ENCODE data around the gene EFNA5. TPM values are rescaled to one million over a fixed set of nuclear protein-coding genes. Genes with fewer than 3 reads are reported as not detected.

Gene EFNA5
- polyA plus RNA-seq, 3 donors = 0.74 to 5.4 (median 2.8) TPM

DNA sequence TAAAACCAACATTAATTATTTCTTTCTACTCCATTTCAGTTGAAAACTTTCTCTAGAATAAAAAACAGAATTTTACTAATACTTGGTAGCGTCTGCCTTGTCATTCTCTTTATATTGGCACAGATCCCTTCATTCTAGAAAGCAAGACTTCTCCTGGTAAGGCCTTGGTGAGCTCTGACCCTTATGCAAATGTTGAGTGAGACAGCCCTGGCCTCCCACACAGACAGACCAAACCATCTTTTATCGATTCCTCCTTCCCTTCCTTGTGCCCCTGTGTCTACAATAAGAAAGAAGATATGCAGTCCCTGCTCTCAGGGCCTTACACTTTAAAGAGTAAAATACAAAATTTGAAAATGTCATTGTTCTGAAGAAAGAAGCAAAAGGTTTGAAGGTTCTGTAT, 262.2 kb downstream of the EFNA5 start:
- 79 to 94% (median 86%) methylated on average over 2 of the region's 2 CpGs for WGBS, 3 donors

DNA sequence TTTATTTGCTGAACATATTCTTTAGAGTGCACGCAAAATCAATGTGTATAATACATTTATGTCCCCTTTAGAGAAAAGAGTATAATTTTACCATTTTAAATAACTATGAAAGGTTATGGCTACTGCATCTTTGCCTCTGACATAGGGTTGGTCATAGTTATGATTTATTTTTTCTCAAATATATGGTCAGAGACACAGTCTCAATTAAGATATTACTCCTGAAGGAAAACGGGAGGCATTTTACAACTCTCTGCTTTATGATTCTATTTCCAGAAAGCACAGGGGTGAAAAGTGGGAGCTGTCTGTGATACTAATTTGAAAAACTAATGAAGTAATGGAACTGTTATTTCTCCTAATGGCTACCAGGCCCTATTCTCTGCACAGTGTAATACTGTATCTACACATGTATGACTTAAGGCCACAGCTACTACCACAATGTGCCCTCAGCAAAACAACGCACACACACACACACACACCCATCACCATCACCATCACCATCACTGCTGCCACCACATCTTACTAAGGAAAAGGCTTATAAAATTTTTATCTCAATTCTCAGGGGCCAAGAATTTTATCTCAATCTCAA, 262.9 kb downstream of the EFNA5 start:
- no peak overlapping the region for H3K27ac ChIP-seq (ENCODE audit: low read depth, low read length)
- WGBS, 3 donors = 64 to 89% (median 84%) methylated on average over 3 of the region's 3 CpGs

More for the DNA sequence above, 262.2 kb downstream of the EFNA5 start:
- no peak overlapping the region for H3K27ac ChIP-seq (ENCODE audit: low read depth, low read length)

DNA sequence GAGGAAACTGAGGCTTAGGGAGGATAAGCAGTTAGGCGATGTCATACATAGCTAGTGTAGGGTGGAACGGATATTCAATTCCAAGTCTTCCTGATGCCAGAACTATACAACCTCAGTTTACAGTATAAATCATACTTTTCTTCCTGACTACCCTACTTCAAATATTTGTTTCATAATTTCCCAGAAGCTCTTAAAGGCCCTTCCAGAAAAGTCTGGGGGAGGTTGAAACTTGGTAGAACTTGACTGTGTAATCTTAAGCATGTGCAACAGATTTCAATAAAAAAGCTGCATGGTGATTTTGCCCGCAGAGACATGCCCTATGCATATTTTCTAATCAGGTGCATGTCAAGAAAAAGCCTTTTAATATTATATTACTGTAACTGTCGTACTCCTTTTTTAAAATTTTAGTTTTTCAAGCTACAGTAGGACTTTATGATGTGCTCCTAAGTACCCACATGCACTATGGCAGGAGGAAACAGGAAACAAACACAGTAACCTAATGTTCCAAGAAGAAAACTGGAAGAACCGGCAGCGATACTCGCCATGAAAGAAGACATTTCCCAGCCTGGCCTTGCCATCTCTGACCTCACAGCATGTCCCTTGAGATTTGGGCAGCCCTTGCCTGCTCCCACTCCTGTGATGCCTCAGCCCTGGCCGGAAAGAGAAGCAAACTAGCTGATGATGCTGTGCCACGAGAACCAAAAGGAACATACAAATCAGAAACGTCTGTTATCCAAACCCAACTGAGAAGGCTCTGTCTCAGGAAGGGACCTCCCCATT, 266.0 kb downstream of the EFNA5 start:
- 77 to 80% (median 78%) methylated on average over 10 of the region's 10 CpGs for WGBS, 3 donors
- no peak overlapping the region for H3K27ac ChIP-seq (ENCODE audit: low read depth, low read length)

DNA sequence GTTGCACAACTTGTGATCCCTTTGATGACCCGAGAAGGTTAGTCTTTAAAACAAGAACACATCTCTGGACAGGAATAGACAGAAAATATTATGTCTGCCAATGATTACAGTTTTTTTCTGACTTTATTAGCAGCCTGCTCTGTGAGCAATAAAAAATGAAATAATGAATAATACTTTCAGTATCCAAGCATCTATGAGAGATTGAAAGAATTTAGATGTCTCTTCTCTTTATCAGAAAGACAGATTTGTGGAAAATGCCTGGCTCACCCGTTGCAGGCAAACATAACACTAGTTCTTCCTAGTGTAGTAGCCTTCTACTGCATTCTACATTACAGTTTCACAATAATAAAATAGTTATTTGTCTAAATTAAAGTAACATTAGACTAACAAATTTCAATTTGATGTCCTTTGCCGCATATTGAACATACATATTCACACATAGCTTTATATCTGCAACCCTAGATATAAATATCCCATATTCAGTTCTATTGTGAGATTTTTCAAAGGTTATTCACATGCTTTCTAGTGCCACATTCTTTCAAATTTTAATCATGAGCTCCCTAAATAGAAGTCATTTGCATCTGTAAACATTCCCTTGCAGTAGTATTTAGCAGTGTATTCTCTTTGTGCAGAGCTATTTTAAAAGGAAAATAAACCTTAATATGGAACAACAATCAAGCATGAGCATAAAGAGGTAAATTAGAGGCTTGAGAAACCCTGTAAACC, 267.3 kb downstream of the EFNA5 start:
- no peak overlapping the region for H3K27ac ChIP-seq (ENCODE audit: low read depth, low read length)
- WGBS, 3 donors = 49 to 68% (median 61%) methylated on average over 3 of the region's 3 CpGs

DNA sequence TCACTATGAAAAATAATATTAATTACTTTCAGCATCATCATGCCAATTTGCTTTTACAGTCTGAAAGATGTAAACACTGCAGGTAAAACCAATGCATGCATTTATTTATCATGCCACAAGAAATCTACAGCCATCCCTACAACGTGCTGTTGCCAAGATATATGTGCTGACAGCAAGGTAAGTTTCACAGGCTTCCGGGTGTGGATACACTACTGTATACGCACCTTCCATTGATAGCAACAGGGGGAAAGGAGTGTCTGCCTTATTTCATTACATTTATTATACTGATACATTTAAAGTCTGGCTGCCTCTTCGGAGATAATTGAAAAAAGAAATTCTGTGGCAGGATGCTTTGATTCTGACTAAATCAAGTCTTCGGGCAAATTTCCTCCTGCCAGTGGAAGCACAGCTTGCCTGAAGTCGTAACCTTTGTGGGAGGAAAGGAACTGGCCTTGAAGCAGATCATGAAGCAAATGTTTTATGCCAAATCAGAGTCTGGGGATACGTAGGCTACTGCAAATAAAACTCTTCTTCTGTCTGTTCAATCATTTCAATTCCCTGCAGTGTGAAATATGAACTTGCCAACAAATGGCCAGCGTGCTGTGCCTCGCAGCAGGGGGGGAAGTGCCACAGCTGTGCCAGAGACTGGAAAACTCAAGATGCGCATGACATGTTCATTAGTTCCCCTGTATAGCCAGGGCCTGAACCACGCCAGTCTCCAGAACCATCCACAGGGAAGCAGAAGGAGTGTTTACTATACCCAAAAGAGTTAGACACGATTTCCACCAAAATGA, 268.1 kb downstream of the EFNA5 start:
- no peak overlapping the region for H3K27ac ChIP-seq (ENCODE audit: low read depth, low read length)
- WGBS, 3 donors = 65 to 78% (median 72%) methylated on average over 12 of the region's 12 CpGs

DNA sequence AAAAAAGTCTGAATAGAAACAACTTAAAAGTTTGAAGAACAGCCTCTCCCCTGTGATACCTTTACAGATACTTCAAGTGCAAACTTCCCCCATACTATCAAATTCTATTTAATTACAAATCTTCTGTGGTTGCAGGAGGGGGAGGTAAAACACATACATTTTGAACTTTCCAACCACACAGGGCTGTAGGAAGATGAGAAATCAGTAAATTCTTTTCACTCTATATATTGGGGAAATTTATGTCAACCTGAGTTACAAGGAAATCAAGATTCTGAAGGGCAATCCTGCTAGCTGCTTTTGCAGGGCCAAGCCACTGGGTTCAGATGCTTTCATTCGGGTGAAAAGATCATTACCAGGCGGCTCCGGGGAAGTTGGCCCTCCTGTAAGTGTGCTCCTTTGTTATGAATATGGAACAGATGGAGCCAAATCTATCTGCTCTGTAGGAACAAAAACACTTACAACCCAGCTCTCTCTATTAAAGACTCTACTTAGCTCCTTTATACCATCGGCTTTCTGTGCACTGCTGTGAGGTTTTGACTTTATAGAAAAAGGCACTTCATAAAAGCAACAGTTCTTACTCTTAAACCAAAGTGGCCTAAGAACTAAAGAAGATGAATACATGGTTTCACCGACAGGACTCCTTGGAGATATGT, 269.1 kb downstream of the EFNA5 start:
- 70 to 81% (median 79%) methylated on average over 5 of the region's 5 CpGs for WGBS, 3 donors
- no peak overlapping the region for H3K27ac ChIP-seq (ENCODE audit: low read depth, low read length)

DNA sequence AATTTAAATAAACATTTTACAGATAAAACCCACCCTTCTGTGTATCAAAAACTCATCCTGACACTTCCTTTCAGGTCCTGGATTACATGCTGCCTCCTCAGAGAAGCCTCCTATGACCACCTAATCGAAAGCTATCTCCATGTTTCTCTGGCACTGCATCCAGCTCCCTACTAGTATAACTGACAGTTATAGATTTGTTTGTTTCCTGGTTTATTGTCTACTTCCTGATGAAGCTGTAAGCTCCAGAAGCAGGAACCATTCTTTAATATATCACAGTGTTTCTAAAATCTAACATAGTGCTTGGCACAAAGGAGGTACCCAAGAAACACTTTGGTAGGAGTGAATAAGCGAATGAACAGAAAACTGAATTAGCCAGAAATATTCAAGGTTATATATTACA, 270.4 kb downstream of the EFNA5 start:
- no peak overlapping the region for H3K27ac ChIP-seq (ENCODE audit: low read depth, low read length)
- WGBS, 3 donors = 75 to 92% (median 89%) methylated on average over 2 of the region's 2 CpGs

DNA sequence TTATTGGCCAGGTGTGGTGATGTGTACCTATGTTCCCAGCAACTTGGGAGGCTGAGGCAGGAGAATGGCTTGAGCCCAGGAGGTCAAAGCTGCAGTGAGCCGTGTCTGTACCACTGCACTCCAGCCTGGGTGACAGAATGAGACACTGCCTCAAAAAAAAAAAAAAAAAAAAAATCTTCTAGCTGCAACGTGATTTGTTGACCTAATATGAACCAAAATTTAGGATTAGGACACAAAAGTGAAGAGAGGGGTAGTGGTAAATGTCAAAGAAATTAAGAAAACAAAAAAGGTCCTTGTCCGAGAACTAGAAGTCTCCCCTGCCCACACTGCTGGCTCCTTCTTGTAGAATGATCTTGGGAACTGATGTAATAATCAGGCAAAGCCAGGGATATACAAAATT, 272.0 kb downstream of the EFNA5 start:
- H3K27ac ChIP-seq (ENCODE audit: low read depth, low read length) = no peak overlapping the region
- WGBS, 3 donors = 88 to 95% (median 93%) methylated on average over 3 of the region's 3 CpGs

DNA sequence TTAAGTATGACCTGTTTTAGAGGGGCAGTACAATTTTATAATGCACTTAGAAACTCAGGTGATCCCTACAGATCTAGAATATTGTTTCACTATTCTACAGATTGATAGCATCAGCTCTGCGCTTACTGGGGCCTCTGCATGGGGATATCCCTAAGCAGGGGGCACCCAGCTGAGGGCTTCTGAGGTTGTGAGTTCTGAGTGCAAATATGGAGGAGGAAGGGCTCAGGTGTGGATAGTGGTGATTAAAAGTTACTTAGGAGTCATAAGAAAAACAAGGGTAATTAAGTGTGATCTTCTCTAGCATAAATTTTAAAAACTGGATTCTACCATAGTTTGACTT, 274.4 kb downstream of the EFNA5 start:
- H3K27ac ChIP-seq (ENCODE audit: low read depth, low read length) = no peak overlapping the region
- 92 to 98% (median 96%) methylated on average over 1 of the region's 1 CpG for WGBS, 3 donors

DNA sequence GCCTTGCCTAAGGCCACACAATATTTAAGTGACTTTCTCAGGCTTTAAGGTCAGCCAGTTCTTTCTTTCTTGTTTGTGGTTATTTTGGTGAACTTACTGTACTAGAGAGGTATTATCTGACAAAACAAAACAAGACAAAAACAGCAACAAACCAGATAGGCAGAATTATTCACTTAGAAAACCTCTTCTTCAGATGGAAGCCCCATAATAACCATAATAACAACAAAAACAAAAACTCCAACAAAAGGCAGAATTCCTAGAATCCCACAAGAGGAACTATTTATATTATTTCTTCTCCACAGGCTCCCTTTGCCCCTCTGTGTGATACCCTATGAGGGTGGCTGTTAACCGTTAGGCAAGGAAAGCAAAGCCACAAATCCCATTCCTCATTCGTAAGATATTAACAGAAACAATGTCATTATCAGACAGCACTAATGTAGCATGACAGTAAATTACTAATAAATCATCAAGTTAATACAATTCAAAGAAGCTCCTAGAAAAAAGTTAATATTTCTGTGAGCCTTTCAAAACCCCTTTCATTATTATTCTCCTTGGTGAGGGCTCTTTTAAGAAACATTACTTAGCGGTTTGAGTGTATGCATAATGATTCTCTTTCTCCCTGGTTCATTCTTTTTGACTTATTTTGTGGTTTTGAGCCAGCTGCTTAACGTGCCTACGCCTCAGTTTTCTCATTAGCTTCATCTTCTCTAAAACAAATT, 274.9 kb downstream of the EFNA5 start:
- 73 to 90% (median 83%) methylated on average over 5 of the region's 5 CpGs for WGBS, 3 donors
- H3K27ac ChIP-seq (ENCODE audit: low read depth, low read length) = no peak overlapping the region

DNA sequence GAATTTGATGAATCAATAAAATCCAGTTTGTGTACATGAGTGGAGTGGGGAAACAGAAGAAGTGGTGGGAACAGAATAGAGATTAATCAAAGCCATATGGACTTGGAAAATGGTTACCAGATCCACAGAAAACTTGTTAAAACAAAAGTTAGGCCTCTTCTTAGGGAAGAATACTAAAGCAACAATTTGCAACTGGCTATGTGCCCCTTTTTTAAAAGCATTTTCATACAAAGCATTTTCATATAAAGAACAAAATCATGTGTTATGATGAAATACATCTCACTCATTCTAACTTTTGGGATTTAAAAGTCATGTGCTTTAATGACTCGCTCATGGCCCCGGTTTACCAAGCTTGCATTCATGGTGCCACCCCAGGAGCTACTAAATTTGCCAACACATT, 276.9 kb downstream of the EFNA5 start:
- WGBS, 3 donors = 76 to 95% (median 80%) methylated on average over 2 of the region's 2 CpGs
- H3K27ac ChIP-seq (ENCODE audit: low read depth, low read length) = no peak overlapping the region

DNA sequence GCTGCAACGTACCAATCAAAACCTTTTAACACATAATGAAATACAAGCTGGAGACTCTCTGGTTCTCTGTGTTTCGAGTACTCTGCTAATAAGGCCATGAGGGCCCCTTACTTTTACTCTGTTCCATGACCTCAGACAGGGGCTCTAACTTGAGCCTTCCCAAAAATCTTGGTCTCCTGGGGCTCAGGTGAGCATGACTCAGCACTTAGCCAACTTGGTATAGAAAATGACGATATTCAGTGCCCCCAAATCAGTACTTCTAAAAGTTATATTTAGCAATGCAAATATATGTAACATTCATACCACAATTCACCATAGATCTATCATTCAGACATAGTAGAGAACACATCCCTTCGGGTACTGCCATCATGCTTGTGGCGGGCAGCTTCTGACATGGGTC, 278.9 kb downstream of the EFNA5 start:
- WGBS, 3 donors = 96 to 98% (median 96%) methylated on average over 5 of the region's 5 CpGs
- H3K27ac ChIP-seq (ENCODE audit: low read depth, low read length) = no peak overlapping the region

DNA sequence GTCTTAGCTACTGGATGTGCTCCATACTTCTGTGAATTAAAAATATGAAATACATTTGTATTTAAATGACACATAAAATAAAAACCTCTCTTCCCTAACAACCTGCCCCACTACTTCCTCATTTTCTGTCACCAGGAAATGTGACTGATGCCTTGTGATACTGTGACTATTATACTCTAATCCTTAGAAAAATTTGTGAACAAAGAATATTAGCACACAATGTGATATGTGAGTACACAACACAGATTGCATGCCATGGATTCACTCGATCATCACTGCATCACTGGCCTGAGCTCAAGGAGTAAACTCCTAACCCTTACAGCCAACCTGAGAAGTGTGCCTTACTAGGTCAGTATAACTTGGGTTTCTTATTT, 281.0 kb downstream of the EFNA5 start:
- WGBS, 3 donors = 35 to 71% (median 51%) methylated on average over 1 of the region's 1 CpG
- H3K27ac ChIP-seq (ENCODE audit: low read depth, low read length) = no peak overlapping the region

DNA sequence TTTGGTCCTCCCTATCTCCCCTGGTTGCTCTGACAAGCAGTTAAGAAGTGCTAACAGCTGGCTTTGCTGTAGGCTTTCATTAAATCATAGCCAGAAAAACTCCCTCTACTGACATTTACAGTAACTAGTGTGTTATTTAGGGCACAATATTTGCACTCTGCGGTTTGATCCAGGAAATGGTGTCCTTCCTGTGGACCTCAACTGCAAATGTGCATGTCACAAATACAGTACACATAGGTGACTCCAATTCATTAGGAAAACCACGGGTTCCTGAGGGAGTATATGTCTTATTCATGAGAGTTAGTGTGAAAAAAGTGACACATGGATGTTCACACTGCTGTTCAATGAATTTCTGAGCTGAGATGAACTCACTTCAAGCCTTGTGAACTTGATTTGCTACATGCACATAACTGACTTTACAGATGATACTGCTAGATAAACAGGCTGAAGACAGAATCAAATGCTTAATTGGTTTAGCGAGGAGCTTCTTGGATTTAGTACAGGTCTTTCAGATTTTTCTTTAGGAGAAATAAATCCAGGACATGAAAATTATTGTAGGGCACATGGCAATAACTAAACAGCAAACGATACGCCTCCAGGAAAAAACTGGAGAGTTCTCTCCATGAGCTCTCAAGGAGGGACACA, 281.5 kb downstream of the EFNA5 start:
- 33 to 60% (median 37%) methylated on average over 5 of the region's 5 CpGs for WGBS, 3 donors
- H3K27ac ChIP-seq (ENCODE audit: low read depth, low read length) = no peak overlapping the region

DNA sequence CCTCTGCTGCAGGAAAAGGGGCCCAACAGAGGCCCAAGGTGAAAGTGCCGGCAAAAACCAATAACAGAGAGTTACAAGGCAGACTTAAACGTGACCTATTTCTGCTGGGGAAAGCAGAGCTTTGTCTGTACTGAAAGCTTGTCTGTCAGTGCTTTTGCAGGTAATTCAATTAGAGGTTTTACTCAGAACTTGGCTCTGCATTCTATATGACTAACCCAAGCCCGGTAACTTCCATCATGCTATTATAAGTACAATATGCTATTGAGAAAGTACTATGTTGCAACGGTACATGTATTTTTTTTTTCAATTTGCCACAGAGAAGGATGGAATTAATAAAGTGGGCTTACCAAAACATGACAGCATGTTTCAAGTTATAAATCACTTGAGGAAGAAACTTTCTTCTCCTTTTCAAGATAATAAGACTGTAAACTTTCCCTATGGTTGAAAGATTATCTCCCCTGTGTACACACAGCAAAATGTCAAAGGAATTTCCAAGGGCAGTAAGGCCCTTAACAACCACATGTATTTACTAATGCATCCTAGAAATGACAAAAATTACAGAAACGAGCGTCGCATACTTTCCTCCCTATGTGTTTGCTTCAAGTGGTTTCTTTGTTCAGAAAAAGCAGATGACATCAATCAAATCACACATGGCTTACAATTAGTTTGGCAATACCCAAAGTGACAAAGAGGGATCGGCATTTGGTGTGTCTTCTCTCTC, 282.4 kb downstream of the EFNA5 start:
- H3K27ac ChIP-seq (ENCODE audit: low read depth, low read length) = no peak overlapping the region
- 29 to 37% (median 32%) methylated on average over 8 of the region's 8 CpGs for WGBS, 3 donors

DNA sequence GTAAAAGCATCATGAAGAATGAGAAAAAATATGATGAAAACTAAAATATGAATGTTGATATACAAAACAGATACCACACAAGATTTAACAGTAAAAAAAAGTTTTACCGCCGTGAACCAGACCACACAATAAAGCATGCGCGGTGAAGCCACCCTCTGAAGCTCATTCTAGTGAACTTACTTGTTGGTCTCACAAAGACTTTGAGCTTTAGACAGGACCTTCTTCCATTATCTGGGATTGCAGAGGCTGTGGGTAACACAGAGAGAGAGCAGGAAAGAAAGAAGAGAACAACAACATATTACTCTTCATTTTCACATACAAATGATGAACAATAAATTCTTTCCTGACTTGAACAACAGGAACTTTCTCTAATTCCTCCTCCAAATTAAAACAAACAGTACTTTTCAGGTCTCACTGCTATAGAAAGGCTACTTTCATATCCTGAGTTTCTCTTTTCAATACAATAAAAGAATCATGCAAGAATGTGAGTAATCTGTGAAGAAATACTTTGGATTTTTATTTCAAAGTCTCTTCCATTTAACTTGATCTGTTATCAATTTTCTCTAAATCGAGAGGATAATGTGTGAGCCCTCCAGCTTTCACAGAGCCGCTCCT, 283.1 kb downstream of the EFNA5 start:
- H3K27ac ChIP-seq (ENCODE audit: low read depth, low read length) = no peak overlapping the region
- WGBS, 3 donors = 77 to 81% (median 80%) methylated on average over 6 of the region's 6 CpGs

Data from adipose tissue (tissue), 3 donors.